ENCODE data around the gene RARA.

RARA gene

DNA sequence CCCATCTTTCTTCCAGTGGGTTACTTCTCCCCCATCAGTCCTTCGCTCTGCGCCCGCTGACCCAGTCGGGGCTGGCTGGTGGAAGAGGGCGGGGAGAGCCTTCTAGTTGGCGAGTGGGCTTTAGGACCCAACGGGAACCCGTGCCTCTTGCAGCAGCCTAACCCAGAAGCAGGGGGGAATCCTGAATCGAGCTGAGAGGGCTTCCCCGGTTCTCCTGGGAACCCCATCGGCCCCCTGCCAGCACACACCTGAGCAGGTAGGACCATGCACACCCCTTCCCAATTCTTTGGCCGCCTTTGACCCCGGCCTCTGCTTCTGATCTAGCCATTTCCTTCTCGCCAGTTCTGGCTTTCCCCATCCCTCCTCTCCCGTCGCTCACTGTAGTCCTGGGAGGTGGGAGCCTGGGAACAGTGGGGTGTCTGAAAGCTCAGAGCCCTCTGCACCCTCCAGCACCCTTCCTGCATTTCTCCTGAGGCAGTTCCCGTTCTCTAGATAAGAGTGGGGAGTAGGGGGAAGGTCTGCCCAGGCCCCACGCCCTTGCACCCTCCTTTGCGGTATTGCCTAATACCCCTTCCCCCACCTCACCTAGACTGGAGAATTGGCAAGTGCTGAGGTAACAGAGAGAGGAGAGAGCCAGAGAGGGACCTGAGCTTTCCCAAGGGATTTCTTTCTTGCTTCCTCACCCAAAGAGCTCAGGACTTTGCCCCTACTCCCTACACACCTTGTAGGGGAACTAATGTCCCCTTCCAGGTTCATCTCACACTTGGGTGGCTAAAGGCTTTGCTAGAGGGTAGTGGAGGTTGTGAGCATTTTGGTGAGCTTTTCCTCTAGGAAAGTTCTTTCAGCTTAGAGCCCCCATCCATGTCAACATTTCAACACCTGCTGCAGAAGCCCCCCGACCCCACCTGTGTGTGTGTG, at the start of gene RARA:
Gene RARA (plus strand): TSS at position 150 of the 918 bp plus-strand sequence. CDS start 22,039 bp downstream, outside the sequence.
- FAIRE-seq (no peak), DNase-seq (ENCODE audit: insufficient read length, low spot score) (no peak)

DNA sequence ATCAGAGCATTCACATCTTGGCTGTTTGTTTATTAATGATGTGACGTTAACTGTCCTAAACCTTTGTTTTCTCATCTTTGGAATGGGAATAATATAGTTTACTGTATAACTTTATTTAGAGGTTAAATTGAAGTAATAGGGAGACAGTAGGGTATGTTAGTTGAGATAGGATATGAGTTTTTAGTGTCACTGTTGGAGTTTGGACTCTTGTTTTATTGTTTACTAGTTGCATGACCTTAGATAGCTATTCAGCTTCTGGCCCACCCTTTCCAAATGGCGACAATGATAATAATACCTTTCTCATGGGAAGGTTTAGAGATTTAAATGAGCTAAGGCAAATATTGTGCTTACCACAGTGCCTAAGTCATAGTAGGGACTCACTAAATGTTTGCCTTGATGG, 49.5 kb upstream of the RARA start:
- FAIRE-seq: no peak
- DNase-seq (ENCODE audit: insufficient read length, low spot score): no peak

DNA sequence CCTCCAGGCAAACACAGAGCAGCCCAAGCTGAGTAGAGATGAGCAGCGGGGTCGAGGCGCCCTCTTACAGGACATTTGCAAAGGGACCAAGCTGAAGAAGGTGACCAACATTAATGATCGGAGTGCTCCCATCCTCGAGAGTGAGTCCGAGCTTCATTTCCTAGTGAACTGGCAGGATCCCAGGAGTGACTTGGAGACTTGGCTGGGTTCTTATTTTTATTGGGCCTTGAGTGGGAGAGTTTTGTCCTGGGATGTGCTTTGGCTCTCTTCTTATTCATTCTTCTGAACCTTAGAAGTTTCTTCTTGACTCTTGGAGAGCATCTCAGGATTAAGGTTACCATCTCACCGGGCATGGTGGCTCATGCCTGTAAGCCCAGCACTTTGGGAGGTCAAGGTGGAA, 48.5 kb upstream of the RARA start:
- FAIRE-seq (no peak), DNase-seq (ENCODE audit: insufficient read length, low spot score) (no peak)

- no peak for FAIRE-seq
- no peak for DNase-seq (ENCODE audit: insufficient read length, low spot score)
These were observed 44.4 kb upstream of the RARA start for GRCh38 chr17:40264458-40265185.

DNA sequence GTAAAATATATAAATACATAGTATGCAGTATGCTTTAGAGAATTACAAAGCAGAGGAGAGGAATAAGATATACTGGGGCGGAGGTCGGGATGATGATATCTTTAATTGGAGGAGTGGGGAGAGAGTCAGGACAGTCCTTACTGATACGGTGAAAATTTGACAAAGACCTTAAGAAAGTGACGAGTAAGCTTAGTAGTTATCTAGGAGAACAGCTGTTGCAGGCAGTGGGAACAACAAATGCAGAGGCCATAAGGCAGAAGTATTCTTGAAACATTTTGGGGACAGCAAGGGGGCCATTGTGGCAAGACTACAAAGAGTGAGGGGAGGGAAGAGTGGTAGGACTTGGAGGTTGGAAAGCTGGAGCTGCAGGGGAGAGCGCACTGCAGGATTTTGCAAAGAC, 43.6 kb upstream of the RARA start:
- FAIRE-seq (no peak), DNase-seq (ENCODE audit: insufficient read length, low spot score) (no peak)

DNA sequence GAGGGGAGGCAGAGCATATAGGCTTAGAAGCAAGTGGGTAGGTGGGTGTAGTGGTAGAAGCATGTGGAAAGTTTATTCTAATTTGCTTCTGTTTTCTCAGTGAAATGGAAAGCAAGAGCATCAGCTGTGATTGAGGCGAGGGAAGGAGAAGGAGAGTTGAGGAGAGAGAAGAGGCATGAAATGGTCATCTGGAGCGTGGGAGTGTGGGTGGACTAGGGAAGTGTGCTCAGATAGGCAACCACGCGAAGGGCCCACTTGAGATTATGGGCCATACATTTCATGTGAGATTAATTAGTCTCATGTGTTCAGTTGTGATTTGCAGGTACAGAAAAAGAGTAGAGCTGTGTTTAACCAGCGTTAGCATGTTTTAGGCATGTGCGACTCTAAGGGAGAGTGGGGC, 42.1 kb upstream of the RARA start:
- FAIRE-seq (peak; percentile 71), DNase-seq (ENCODE audit: insufficient read length, low spot score) (no peak)

- FAIRE-seq (no peak), DNase-seq (ENCODE audit: insufficient read length, low spot score) (no peak)
These were observed 40.8 kb upstream of the RARA start for GRCh38 chr17:40268141-40268712.

- DNase-seq (ENCODE audit: insufficient read length, low spot score) (no peak), FAIRE-seq (no peak)
These were observed 30.6 kb upstream of the RARA start for GRCh38 chr17:40278414-40278813.

GRCh38 chr17:40279402-40279801, 29.6 kb upstream of the RARA start:
- DNase-seq (ENCODE audit: insufficient read length, low spot score) (no peak), FAIRE-seq (no peak)

GRCh38 chr17:40281663-40282062, 27.3 kb upstream of the RARA start:
- FAIRE-seq (no peak), DNase-seq (ENCODE audit: insufficient read length, low spot score) (no peak)

DNA sequence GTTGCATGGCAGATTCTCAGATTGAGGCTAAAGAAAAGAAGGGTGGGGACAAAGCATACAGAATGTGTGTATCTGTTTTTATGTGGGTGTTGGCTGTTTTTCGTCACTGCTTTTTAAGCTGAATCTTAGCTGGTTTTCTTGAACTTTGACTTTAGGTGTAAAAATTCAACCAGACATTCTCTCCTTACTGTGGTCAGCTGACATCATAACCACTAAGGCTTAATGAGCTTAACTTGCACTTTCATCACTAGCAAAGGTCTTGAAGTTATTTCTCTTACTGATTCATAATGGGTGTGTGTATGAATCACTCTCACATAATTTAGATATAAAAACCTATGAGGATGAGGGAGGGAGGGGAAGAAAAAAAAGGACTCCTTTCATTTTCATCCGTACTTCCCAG, 25.3 kb upstream of the RARA start:
- DNase-seq (ENCODE audit: insufficient read length, low spot score) (peak; percentile 77), FAIRE-seq (no peak)

- FAIRE-seq (peak; percentile 65), DNase-seq (ENCODE audit: insufficient read length, low spot score) (peak; percentile 41)
These were observed 24.8 kb upstream of the RARA start for GRCh38 chr17:40284085-40284713.

DNA sequence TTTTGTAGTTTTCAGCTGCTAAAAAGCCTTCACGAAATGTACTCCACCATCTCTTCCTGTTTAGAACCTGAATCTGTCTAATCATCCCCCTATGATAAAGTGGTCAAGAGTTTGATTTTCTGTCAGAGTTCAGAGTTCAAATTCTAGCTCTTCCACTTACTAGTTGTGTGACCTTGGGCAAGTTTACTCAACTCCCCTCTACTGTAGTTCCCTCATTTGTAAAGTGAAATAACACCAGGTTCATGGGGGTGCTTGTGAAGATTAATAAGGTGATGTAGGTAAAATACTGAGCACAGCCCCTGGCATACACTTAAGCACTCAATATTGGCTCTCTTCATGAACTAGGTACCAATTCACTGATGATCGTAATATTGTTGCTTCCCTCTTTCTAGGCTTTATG, 22.5 kb upstream of the RARA start:
- no peak for DNase-seq (ENCODE audit: insufficient read length, low spot score)
- FAIRE-seq: no peak

- no peak for FAIRE-seq
These were observed 21.9 kb upstream of the RARA start for GRCh38 chr17:40287159-40287493.

DNA sequence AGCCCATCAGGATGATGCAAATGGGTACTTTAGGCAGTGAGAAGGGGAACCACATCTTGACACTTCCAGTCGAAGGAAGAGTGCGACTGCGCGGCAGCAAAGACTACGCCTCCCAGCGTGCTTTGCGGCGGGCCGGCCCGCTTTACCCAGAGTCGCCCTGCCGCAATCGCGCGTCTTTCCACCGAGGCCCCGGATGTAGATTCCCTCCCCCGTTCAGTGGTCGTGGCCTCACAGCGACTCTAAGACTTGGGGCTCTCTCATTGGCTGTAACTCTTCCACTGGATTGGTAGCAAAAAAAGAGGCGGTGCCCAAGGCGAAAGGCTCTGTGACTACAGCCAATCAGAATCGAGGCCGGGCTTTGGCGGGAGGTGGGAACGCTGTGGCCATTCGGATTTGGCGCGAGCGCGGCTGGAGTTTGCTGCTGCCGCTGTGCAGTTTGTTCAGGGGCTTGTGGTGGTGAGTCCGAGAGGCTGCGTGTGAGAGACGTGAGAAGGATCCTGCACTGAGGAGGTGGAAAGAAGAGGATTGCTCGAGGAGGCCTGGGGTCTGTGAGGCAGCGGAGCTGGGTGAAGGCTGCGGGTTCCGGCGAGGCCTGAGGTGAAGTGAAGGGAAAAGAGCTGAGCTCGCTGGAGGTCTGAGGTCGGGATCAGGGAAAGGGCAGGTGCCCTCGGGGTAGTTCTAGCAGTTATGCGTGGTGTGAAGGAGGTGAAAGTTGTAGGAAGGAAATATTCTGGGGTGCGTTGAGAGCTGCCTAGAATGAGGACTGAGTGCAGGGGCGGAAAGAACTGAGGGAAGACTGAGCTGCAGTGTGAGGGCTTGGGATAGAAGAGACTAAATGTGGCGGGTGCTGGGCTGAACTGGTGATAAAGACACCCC, 21.2 kb upstream of the RARA start, which contains the start of gene CDC6:
Gene CDC6 (plus strand): TSS at position 386 of the 876 bp plus-strand sequence. CDS start 1,542 bp downstream, outside the sequence.
- peak; percentile 99 for DNase-seq (ENCODE audit: insufficient read length, low spot score)
- peak; percentile 89 for FAIRE-seq

More at GRCh38 chr17:40287159-40287493, 21.9 kb upstream of the RARA start:
- no peak for DNase-seq (ENCODE audit: insufficient read length, low spot score)

DNA sequence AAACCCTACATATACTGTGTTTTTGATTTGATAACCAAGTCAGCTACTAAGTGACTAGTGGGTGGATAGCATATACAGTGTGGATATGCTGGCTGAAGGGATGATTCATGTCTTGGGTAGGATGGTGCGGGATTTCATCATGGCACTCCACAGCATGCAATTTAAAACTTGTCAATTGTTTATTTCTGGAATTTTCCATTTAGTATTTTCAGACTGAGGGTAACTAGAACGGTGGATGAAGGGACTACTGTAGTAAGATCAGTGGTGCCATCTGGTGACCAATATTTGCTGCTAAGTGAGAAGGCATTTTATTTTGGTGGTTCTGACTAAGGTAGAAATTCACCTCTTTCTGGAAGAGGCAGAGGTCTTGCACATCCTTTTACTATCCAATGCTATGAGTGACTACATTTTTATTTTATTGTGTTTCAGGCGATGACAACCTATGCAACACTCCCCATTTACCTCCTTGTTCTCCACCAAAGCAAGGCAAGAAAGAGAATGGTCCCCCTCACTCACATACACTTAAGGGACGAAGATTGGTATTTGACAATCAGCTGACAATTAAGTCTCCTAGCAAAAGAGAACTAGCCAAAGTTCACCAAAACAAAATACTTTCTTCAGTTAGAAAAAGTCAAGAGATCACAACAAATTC, 18.2 kb upstream of the RARA start:
- DNase-seq (ENCODE audit: insufficient read length, low spot score): no peak
- FAIRE-seq: no peak

- FAIRE-seq (no peak), DNase-seq (ENCODE audit: insufficient read length, low spot score) (no peak)
These were observed 17.7 kb upstream of the RARA start for GRCh38 chr17:40291281-40291664.

- DNase-seq (ENCODE audit: insufficient read length, low spot score): no peak
- FAIRE-seq: no peak
These were observed 15.6 kb upstream of the RARA start for GRCh38 chr17:40293363-40293762.
